Gastroesophageal sphincter (tissue), 4 donors: ENCODE data around the gene WFIKKN2. TPM values are rescaled to one million over a fixed set of nuclear protein-coding genes. Genes with fewer than 3 reads are reported as not detected.
A peak's percentile ranks its signal among the peaks of the same experiment; 100 is the strongest.

Source experiments
- ATAC-seq: fragments of 150-250 bp; one replicate; pipeline ENCODE4 v1.9.1; 2016; ENCODE audit warnings: mild to moderate bottlenecking, moderate library complexity
- H3K27ac ChIP-seq, 4 donors: fragments of 200-600 bp; sonication (generic) in 3 of 4; 1 replicate in 3 of 4; 2 replicates in 1 of 4; pipeline ENCODE4 v1.5.1; 2016 to 2019
- H3K27me3 ChIP-seq: fragments of 200-600 bp; sonication (generic); one replicate; pipeline ENCODE4 v1.5.1; 2019
- H3K36me3 ChIP-seq, 2 donors: fragments of 200-600 bp; sonication (generic); one replicate each; pipeline ENCODE4 v1.5.1; 2019; ENCODE audit warnings: control low read depth in 1 of 2
- H3K4me1 ChIP-seq, 3 donors: fragments of 200-600 bp; sonication (generic); 1 replicate in 2 of 3; 2 replicates in 1 of 3; pipeline ENCODE4 v1.5.1; 2016 to 2019; ENCODE audit warnings: control low read depth in 2 of 3
- H3K4me3 ChIP-seq, 2 donors: fragments of 200-600 bp; sonication (generic); one replicate each; pipeline ENCODE4 v1.5.1; 2019; ENCODE audit warnings: mild to moderate bottlenecking in 1 of 2, moderate library complexity in 1 of 2
- H3K9me3 ChIP-seq, 3 donors: fragments of 200-600 bp; sonication (generic); one replicate each; pipeline ENCODE4 v1.5.1; 2017 to 2019; ENCODE audit warnings: control low read depth in 2 of 3
- CTCF ChIP-seq, 4 experiments: fragments of 200-600 bp in 2 of 4; fragments of 450-650 bp in 2 of 4; sonication (generic) in 1 of 4; IDR thresholded peaks; one replicate each; pipeline ENCODE4 v1.5.1; 2017 to 2019; ENCODE audit warnings: antibody characterized with exemption in 4 of 4, mild to moderate bottlenecking in 2 of 4, moderate library complexity in 2 of 4
- EP300 ChIP-seq: sonication (generic); formaldehyde crosslinking; IDR thresholded peaks from one replicate; pipeline ENCODE4 v1.6.1; 2017; ENCODE audit warnings: antibody characterized with exemption, mild to moderate bottlenecking
- POLR2A ChIP-seq, 2 donors: fragments of 450-650 bp; IDR thresholded peaks; one replicate each; pipeline ENCODE4 v1.6.1; 2017; ENCODE audit warnings: antibody characterized with exemption in 2 of 2, mild to moderate bottlenecking in 2 of 2, moderate library complexity in 1 of 2
- POLR2AphosphoS5 ChIP-seq: sonication (generic); formaldehyde crosslinking; IDR thresholded peaks from one replicate; pipeline ENCODE4 v1.6.1; 2017; ENCODE audit warnings: antibody characterized with exemption
- WGBS, 2 donors: methylation state at CpG; one replicate each; pipeline ENCODE4 v1.1.5; 2018; ENCODE audit warnings: low coverage in 1 of 2; 5-methylcytosine and 5-hydroxymethylcytosine counted together
- total RNA-seq, 4 donors: library from RNA; depleted of rRNA; stranded (reverse); fragments of >200 nt; gene quantifications; one replicate each; pipeline ENCODE4 v1.1.0, GENCODE V29; 2016

The WFIKKN2 gene
- total RNA-seq, 4 donors from 2014 or later, result 0.16 to 0.69 (median 0.36) TPM

DNA sequence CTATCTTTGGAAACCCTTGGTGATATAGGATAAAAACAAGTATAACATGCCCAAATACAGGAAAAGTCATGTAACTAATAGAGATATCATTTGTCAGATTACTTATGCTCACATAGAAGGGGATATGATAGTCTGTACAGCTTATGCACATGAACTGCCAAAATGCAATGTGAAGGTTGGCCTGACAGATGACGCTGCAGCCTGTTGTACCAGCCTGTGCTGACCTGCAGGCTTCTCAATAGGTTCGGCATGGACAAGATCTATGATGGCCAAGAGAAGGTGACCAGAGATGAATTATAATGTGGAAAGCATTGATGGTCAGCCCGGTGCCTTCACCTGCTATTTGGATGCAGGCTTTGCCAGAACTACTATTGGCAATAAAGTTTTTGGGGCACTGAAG, 12.7 kb downstream of the WFIKKN2 start:
- ATAC-seq, result no peak
- Histone ChIP-seq H3K27me3 (no peaks in the 10 kb centered on the region), H3K4me1 (peaks cover 0 to 16% (median 0%) of the 10 kb centered on the region in 3 donors), H3K27ac (no peak overlapping the region), H3K9me3 (no peaks in the 10 kb centered on the region), H3K4me3 (no peak overlapping the region), H3K36me3 (no peaks in the 10 kb centered on the region)
- WGBS, 2 donors, result 83 to 94% methylated on average over 2 of the region's 3 CpGs
- TF ChIP-seq CTCF (IDR thresholded peaks at IDR 0.05) (no peak), EP300 (no peak), POLR2AphosphoS5 (no peak), POLR2A (IDR thresholded peaks at IDR 0.05) (no peak)

DNA sequence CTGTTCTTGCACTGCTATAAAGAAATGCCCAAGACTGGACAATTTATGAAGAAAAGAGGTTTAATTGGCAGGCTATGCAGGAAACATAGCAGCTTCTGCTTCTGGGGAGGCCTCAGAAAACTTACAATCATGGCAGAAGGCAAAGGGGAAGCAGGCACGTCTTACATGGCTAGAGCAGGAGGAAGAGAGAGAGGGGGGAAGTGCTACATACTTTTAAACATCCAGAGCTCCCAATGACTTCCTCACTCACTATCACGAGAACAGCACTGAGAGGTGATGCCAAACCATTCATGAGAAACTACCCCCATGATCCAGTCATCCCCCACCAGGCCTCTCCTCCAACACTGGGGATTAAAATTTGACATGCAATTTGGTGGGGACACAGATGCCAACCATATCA, 13.3 kb downstream of the WFIKKN2 start:
- ATAC-seq, result no peak
- H3K27ac ChIP-seq, result no peak overlapping the region
- no peaks in the 10 kb centered on the region for H3K9me3 ChIP-seq
- TF ChIP-seq POLR2AphosphoS5 (no peak), POLR2A (IDR thresholded peaks at IDR 0.05) (no peak), EP300 (no peak), CTCF (IDR thresholded peaks at IDR 0.05) (no peak)
- no peaks in the 10 kb centered on the region for H3K27me3 ChIP-seq
- no peak overlapping the region for H3K4me3 ChIP-seq
- WGBS, 2 donors, result 54 to 56% methylated on average over 2 of the region's 2 CpGs
- peaks cover 0 to 22% (median 0%) of the 10 kb centered on the region in 3 donors for H3K4me1 ChIP-seq
- no peaks in the 10 kb centered on the region for H3K36me3 ChIP-seq

DNA sequence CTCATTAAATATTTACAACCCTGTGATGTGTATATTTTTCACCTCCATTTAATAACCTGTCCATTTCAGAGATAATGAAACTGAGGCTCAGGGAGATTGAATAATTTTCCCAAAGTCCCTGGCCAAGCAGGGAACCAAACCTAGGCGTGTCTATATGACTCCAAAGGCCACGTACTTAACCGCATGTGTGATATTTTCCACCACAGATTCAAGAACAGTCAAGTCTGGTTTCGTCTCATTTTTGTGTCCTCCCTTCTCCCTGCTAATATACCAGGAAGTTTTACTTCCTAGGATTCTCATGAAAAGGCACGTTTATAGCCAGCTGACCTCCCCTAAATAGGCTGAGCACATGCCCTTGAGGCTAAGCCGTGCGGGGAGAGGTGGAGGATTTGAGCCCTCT, 15.3 kb downstream of the WFIKKN2 start:
- H3K36me3 ChIP-seq, result no peaks in the 10 kb centered on the region
- peaks cover 0 to 24% (median 0%) of the 10 kb centered on the region in 3 donors for H3K4me1 ChIP-seq
- no peaks in the 10 kb centered on the region for H3K9me3 ChIP-seq
- no peak overlapping the region for H3K27ac ChIP-seq
- no peaks in the 10 kb centered on the region for H3K27me3 ChIP-seq
- no peak for ATAC-seq
- H3K4me3 ChIP-seq, result no peak overlapping the region
- TF ChIP-seq POLR2AphosphoS5, result no peak
- no peak for TF ChIP-seq POLR2A (IDR thresholded peaks at IDR 0.05)
- TF ChIP-seq EP300, result no peak
- TF ChIP-seq CTCF (IDR thresholded peaks at IDR 0.05), result no peak
- 61 to 88% methylated on average over 7 of the region's 7 CpGs for WGBS, 2 donors

GRCh38 chr17:50853015-50853615, 17.7 kb downstream of the WFIKKN2 start:
- peak overlapping the region; percentile 69 to 83 (median 80) for H3K27ac ChIP-seq
- ATAC-seq, result no peak
- H3K9me3 ChIP-seq, result no peaks in the 10 kb centered on the region
- no peaks in the 10 kb centered on the region for H3K27me3 ChIP-seq
- WGBS, 2 donors, result 69 to 82% methylated on average over 6 of the region's 6 CpGs
- no peak overlapping the region for H3K4me3 ChIP-seq
- H3K4me1 ChIP-seq, result peaks cover 0 to 26% (median 0%) of the 10 kb centered on the region in 3 donors
- H3K36me3 ChIP-seq, result no peaks in the 10 kb centered on the region
- no peak for TF ChIP-seq POLR2AphosphoS5
- no peak for TF ChIP-seq POLR2A (IDR thresholded peaks at IDR 0.05)
- no peak for TF ChIP-seq EP300
- TF ChIP-seq CTCF (IDR thresholded peaks at IDR 0.05), result no peak

GRCh38 chr17:50853781-50854180, 18.4 kb downstream of the WFIKKN2 start:
- ATAC-seq, result no peak
- no peak overlapping the region for H3K27ac ChIP-seq
- 94 to 98% methylated on average over 5 to 6 of the region's 6 CpGs for WGBS, 2 donors
- no peaks in the 10 kb centered on the region for H3K27me3 ChIP-seq
- peaks cover 0 to 26% (median 0%) of the 10 kb centered on the region in 3 donors for H3K4me1 ChIP-seq
- H3K36me3 ChIP-seq, result no peaks in the 10 kb centered on the region
- no peak for TF ChIP-seq CTCF (IDR thresholded peaks at IDR 0.05)
- TF ChIP-seq POLR2A (IDR thresholded peaks at IDR 0.05), result no peak
- no peak for TF ChIP-seq POLR2AphosphoS5
- TF ChIP-seq EP300, result no peak
- H3K9me3 ChIP-seq, result no peaks in the 10 kb centered on the region
- no peak overlapping the region for H3K4me3 ChIP-seq
